Astrocyte of the cerebellum (primary cell): ENCODE measurements around the gene GDE1.
"Not testable (repeated sequence)": the region's sequence is repeated elsewhere in the genome, so short reads cannot be mapped to it uniquely, and the experiment has no call there.

Experiments used
- DNase-seq: peaks from one replicate; pipeline ENCODE4 v3.0.0-alpha.2; 2011; ENCODE audit warnings: low read depth
- H3K4me3 ChIP-seq: 2 replicates; pipeline ENCODE4 v1.5.1; 2011; ENCODE audit warnings: mild to moderate bottlenecking, low read depth, low read length, moderate library complexity
- CTCF ChIP-seq: IDR thresholded peaks from 2 replicates; pipeline ENCODE4 v1.5.1; 2012; ENCODE audit warnings: low read length, low read depth, moderate library complexity, mild to moderate bottlenecking; ENCODE audit errors: missing control alignments
- in situ Hi-C: cut with HindIII; loops from 2 replicates; pipeline ENCODE4 v1.10.0; 2017; ENCODE audit warnings: low sequenced_read_pairs

The GDE1 gene

GRCh38 chr16:19555938-19556771, 34.3 kb upstream of the GDE1 start:
- peak; percentile 15 for TF ChIP-seq CTCF
- peak overlapping the region; percentile 89 for H3K4me3 ChIP-seq
- in situ Hi-C loops: no loop called here
- no peak for DNase-seq

GRCh38 chr16:19555186-19555937, 33.5 kb upstream of the GDE1 start, which contains the start of gene VPS35L:
Gene VPS35L (plus strand): TSS chr16:19555703. CDS start chr16:19555730, 27 bp downstream.
- peak within 1 kb of the TSS; percentile 89 for H3K4me3 ChIP-seq
- TF ChIP-seq CTCF: peak; percentile 72
- peak; percentile 99 for DNase-seq
- in situ Hi-C loops: no loop called here

- DNase-seq: no peak
- in situ Hi-C loops: no loop called here
- H3K4me3 ChIP-seq: no peak overlapping the region
- TF ChIP-seq CTCF: no peak
Observed at GRCh38 chr16:19549673-19550072, 27.8 kb upstream of the GDE1 start.

GRCh38 chr16:19548144-19548543, 26.2 kb upstream of the GDE1 start:
- no peak for TF ChIP-seq CTCF
- in situ Hi-C loops: no loop called here
- no peak for DNase-seq
- no peak overlapping the region for H3K4me3 ChIP-seq

- DNase-seq, in situ Hi-C loops, H3K4me3 ChIP-seq: not testable (repeated sequence)
Observed at GRCh38 chr16:19543278-19543996, 21.5 kb upstream of the GDE1 start.

- no peak for TF ChIP-seq CTCF
- H3K4me3 ChIP-seq: no peak overlapping the region
- no peak for DNase-seq
- in situ Hi-C loops: no loop called here
Observed at GRCh38 chr16:19542138-19542821, 20.4 kb upstream of the GDE1 start.
